GM13977 (cell line): ENCODE results near the gene RIMKLA.

Experiments
- DNase-seq: peaks from one replicate; pipeline ENCODE4 v3.0.0; 2012; ENCODE audit warnings: low spot score
- in situ Hi-C: fragments of 300-500 bp; cut with MboI; formaldehyde crosslinking; loops from one replicate; pipeline ENCODE4 v1.12.0; 2022; ENCODE audit warnings: low sequenced_read_pairs, low pct_unique_long_range_greater_than_20kb, mixed read lengths, inconsistent platforms; ENCODE audit not compliant: unreplicated experiment
- TF ChIP-seq, protein P1 (sequence below): IDR thresholded peaks from 2 replicates; pipeline ENCODE4 v1.5.1; 2012; ENCODE audit warnings: mild to moderate bottlenecking, control low read depth; ENCODE audit not compliant: insufficient read depth; ENCODE audit errors: extremely low read depth, missing control alignments

RIMKLA gene

DNA sequence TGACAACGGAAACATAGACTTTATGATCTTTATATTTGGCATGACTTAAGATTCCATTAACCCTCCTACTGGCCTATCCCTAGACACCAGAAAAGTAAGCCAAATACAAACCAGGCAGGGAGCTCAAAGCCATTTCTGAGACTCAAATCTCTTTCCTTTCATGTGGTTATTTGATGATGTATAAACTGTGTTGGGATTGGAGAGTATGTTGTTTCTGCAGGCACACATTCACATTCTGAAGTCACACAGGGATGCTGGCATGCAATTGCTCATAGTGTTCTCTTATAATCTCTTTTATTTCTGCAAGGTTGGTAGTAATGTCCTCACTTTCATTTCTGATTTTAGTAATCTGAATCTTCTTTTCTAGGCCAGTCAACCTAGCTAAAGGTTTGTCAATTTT is 69.5 kb downstream of the RIMKLA start:
- in situ Hi-C loops = no loop called here
- TF ChIP-seq, protein P1, sequence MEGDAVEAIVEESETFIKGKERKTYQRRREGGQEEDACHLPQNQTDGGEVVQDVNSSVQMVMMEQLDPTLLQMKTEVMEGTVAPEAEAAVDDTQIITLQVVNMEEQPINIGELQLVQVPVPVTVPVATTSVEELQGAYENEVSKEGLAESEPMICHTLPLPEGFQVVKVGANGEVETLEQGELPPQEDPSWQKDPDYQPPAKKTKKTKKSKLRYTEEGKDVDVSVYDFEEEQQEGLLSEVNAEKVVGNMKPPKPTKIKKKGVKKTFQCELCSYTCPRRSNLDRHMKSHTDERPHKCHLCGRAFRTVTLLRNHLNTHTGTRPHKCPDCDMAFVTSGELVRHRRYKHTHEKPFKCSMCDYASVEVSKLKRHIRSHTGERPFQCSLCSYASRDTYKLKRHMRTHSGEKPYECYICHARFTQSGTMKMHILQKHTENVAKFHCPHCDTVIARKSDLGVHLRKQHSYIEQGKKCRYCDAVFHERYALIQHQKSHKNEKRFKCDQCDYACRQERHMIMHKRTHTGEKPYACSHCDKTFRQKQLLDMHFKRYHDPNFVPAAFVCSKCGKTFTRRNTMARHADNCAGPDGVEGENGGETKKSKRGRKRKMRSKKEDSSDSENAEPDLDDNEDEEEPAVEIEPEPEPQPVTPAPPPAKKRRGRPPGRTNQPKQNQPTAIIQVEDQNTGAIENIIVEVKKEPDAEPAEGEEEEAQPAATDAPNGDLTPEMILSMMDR = no peak
- DNase-seq = no peak

DNA sequence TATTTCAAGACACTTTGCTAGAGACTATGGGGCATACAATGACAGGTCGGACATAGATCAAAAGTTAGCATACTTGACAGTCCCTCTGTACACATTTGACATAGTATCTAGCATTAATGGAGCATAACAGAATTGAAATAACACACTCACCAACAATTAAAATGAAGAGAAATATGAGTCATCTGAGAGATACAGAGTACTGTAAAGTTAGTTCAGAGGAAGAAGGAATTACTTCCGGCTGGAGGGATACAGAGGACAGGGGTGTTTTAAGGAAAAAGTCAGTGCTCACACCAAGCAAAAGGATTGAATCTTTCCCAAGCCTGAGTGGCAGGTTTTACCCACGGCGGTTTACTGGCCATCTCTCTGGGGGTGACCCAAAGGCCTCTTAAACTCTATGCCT is 72.8 kb downstream of the RIMKLA start:
- DNase-seq = no peak
- in situ Hi-C loops = no loop called here
- TF ChIP-seq, protein P1 = no peak

DNA sequence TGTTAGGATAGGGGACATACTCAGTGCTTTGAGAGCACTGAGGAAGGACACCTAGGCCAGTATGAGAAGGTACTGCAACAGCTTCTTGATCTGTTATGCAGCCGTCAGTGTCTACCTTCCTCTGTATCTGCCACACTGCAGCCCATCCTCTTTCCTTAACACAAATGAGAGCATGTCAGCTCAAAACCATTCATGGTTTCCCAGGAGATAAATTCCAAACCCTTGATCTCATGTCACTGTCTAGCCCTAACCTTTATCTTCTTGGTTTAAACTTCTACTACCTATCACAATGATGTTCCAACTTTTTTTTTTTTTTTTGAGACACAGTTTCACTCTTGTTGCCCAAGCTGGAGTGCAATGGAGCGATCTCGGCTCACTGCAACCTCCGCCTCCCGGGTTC is 73.8 kb downstream of the RIMKLA start:
- TF ChIP-seq, protein P1 = no peak
- in situ Hi-C loops = no loop called here
- no peak for DNase-seq

DNA sequence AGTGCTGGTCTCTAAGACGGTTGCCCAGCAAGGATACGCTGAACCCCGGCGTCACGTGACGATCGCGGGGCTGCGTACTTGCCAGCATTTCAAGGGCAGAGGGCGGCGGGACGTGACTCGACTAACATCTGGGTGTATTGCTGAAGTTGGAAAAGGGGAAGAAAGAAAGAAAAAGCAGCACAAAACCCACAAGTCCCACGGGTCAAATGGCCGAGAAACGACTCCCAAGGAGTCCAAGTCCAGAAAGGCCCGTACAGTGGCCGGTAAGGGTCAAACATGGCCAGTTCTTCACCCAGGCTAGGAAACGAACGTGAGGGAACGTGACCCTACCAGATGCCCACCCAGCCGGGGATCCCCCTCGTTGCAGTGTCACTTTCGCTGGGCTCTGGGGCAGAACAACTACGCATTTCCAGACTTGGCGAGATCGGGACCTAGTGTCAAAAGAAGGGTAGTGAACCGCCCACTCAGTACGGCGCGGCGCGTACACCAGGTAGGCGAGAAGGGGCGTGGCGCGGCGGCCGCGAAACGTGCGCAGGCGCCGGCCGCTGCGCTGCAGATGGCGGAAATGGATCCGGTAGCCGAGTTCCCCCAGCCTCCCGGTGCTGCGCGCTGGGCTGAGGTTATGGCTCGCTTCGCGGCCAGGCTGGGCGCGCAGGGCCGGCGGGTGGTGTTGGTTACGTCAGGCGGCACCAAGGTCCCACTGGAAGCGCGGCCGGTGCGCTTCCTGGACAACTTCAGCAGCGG is 75.6 kb downstream of the RIMKLA start, which contains the start of the genes PPCS and ZMYND12:
TSS of gene PPCS (plus strand) at position 534 of the 744 bp plus-strand sequence. CDS start at position 557, 23 bp downstream.
TSS of gene ZMYND12 (minus strand) at position 13 of the 744 bp plus-strand sequence. CDS start 25 bp downstream, outside the sequence.
- in situ Hi-C loops = no loop called here
- TF ChIP-seq, protein P1 = no peak
- peak; percentile 92 for DNase-seq

DNA sequence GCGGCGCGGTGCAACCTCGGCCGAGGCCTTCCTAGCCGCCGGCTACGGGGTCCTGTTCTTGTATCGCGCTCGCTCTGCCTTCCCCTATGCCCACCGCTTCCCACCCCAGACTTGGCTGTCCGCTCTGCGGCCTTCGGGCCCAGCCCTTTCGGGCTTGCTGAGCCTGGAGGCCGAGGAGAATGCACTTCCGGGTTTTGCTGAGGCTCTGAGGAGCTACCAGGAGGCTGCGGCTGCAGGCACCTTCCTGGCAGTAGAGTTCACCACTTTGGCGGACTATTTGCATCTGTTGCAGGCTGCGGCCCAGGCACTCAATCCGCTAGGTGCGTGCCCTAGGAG is 76.1 kb downstream of the RIMKLA start:
- TF ChIP-seq, protein P1 = no peak

DNA sequence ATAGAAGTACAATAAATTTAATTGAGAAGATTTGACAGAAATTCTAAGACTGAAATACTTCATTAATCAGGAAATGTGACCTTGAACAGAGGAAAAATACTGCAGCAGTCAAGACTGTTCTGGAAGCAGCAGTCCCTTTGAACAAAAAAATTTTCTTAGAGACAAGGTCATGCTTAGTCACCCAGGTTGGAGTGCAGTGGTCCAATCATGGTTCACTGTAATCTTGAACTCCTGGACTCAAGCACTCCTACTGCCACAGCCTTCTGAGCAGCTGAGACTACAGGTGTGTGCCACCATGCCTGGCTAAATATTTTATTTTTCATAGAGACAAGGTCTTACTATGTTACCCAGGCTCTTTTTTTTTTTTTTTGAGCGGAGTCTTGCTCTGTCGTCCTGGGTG is 80.6 kb downstream of the RIMKLA start:
- TF ChIP-seq, protein P1 = no peak
- in situ Hi-C loops = no loop called here
- DNase-seq = no peak

More for the DNA sequence above, 76.1 kb downstream of the RIMKLA start:
- peak; percentile 78 for DNase-seq
- in situ Hi-C loops = no loop called here
